Brain microvascular endothelial cell (primary cell): ENCODE measurements around the gene TXNRD1.
"Not testable (repeated sequence)": the region's sequence is repeated elsewhere in the genome, so short reads cannot be mapped to it uniquely, and the experiment has no call there.

Experiments used
- DNase-seq: peaks from one replicate; pipeline ENCODE4 v3.0.0-alpha.2; 2020
- H3K27ac ChIP-seq: fragments of 250-450 bp; sonication (Bioruptor Pico); 2 replicates; pipeline ENCODE4 v1.5.1; 2020; ENCODE audit warnings: mild to moderate bottlenecking, moderate library complexity
- H3K27me3 ChIP-seq: fragments of 250-450 bp; sonication (Bioruptor Pico); replicated peaks from 2 replicates; pipeline ENCODE4 v1.5.1; 2020; ENCODE audit warnings: mild to moderate bottlenecking
- H3K36me3 ChIP-seq: fragments of 250-450 bp; sonication (Bioruptor Pico); replicated peaks from 2 replicates; pipeline ENCODE4 v1.5.1; 2020; ENCODE audit warnings: mild to moderate bottlenecking
- H3K4me3 ChIP-seq: 2 replicates; pipeline ENCODE4 v1.5.1; 2011; ENCODE audit warnings: low read depth, mild to moderate bottlenecking, control low read depth, low read length, moderate library complexity
- CTCF ChIP-seq: IDR thresholded peaks from 2 replicates; pipeline ENCODE4 v1.5.1; 2011; ENCODE audit warnings: low read depth, mild to moderate bottlenecking, moderate library complexity, low read length, control low read depth, inconsistent platforms; ENCODE audit errors: missing control alignments
- in situ Hi-C: cut with HindIII; loops from 2 replicates; pipeline ENCODE4 v1.10.0; 2017; ENCODE audit warnings: low sequenced_read_pairs, low pct_ligation_motif_present

Gene TXNRD1

GRCh38 chr12:104292872-104293794 lies 77.6 kb downstream of the TXNRD1 start:
- Histone ChIP-seq H3K27ac (no peak overlapping the region), H3K36me3 (peaks cover 57% of the 10 kb centered on the region), H3K4me3 (no peak overlapping the region), H3K27me3 (no peaks in the 10 kb centered on the region)
- no peak for TF ChIP-seq CTCF
- no peak for DNase-seq
- in situ Hi-C loops = no loop called here

GRCh38 chr12:104294158-104294859 lies 78.7 kb downstream of the TXNRD1 start:
- H3K27me3 ChIP-seq, H3K27ac ChIP-seq, H3K4me3 ChIP-seq, in situ Hi-C loops: not testable (repeated sequence)
- TF ChIP-seq CTCF = peak; percentile 63
- DNase-seq = peak; percentile 42
- H3K36me3 ChIP-seq = peaks cover 54% of the 10 kb centered on the region

GRCh38 chr12:104294927-104295668 lies 79.5 kb downstream of the TXNRD1 start:
- H3K36me3 ChIP-seq = peaks cover 54% of the 10 kb centered on the region
- DNase-seq = no peak
- no peak overlapping the region for H3K27ac ChIP-seq
- no peak overlapping the region for H3K4me3 ChIP-seq
- no peaks in the 10 kb centered on the region for H3K27me3 ChIP-seq
- in situ Hi-C loops = no loop called here
- no peak for TF ChIP-seq CTCF

GRCh38 chr12:104295954-104296353 lies 80.4 kb downstream of the TXNRD1 start:
- H3K27me3 ChIP-seq = no peaks in the 10 kb centered on the region
- in situ Hi-C loops = no loop called here
- no peak overlapping the region for H3K27ac ChIP-seq
- peaks cover 56% of the 10 kb centered on the region for H3K36me3 ChIP-seq
- DNase-seq = no peak
- no peak for TF ChIP-seq CTCF
- H3K4me3 ChIP-seq = no peak overlapping the region

GRCh38 chr12:104296718-104297117 lies 81.1 kb downstream of the TXNRD1 start:
- DNase-seq = no peak
- in situ Hi-C loops = no loop called here
- H3K4me3 ChIP-seq = no peak overlapping the region
- no peak for TF ChIP-seq CTCF
- H3K27ac ChIP-seq = no peak overlapping the region
- no peaks in the 10 kb centered on the region for H3K27me3 ChIP-seq
- H3K36me3 ChIP-seq = peaks cover 54% of the 10 kb centered on the region
